NCI-H2029 treated with DMSO at 0.1 percent for 48 hours (cell line): Measurements from ENCODE around the gene DHX15.

Experiments
- DNase-seq: peaks from one replicate; lab custom pipeline; 2025; lab: John Stamatoyannopoulos, UW

Gene DHX15

DNA sequence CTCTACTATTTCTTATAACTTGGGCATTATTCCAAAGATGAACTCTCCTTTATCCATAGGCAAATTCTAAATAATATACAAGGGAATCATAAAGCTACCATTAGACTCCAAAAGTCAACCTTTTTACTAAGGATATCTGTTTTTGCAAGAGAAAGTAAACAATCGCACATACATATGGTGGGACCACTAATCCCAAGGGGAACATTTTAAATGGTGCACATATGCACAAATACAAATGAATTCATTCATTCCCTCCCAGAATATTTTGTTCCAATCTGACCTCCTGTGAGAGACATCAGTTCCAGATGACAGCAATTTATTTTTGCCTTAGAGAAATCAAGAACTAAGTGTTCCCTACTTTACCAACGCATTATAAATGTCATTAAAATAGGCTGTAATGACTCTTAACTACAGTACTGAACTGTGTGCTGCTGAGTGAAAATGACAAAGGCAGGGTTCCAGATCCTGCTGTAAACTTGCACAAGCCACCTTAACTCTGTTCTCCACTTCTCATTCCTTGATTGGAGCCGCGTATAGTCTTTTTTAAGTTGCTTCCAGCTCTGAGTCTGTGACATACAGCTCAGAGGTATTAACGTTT lies 2.0 kb downstream of the DHX15 start:
- DNase-seq, result no peak

DNA sequence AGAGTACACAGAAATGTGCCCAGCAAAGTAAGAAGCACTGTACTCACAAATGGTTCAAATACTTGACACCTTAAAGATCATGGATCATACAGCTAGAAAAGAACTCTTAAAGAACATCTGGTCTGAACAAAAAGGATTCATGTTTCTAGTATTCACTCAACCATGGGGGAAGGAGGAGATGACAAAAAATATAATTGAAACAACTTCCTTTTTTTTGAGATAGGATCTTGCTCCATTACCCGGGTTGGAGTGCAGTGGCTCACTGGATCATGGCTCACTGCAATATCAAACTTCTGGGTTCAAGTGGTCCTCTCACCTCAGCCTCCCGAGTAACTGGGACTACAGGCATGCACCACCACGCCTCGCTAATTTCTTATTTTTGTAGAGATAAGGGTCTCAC lies 6.0 kb downstream of the DHX15 start:
- no peak for DNase-seq

DNA sequence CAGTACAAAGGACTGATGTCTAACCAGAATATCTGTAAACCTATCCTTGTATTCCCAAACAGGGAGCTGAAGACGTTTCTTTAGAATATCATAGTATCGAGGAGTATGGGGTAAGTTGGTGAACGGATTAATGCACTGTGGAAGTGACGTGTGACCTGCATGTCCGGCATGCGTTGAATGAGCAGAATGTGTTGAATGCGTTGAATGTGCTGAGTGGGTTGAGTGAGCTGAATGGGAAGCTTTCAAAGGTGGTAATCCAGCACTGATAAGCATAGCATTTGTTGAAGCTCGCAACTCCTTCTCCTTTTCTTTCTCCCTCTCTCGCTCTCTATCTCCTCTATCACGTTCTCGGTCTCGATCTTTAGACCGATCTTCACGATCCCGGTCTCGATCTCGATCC lies 8.1 kb downstream of the DHX15 start:
- no peak for DNase-seq

DNA sequence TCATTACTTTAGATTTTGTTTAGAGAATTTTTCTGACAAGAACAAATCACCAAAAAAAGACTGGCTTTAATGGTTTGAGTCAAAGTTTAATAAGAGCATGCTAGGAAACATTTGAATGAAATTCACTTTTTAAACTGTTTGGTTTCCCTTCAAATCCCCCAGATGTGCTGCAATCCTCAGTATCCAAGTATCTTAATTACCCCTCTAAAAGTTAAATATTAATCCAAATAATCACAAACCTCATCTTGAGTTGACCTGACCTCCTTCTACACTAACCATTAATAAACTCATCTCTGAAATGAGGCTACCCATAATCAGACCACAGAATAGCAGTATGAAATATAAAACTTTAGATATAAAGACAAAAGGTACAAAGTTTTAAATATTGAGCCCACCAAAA lies 10.1 kb downstream of the DHX15 start:
- no peak for DNase-seq

DNA sequence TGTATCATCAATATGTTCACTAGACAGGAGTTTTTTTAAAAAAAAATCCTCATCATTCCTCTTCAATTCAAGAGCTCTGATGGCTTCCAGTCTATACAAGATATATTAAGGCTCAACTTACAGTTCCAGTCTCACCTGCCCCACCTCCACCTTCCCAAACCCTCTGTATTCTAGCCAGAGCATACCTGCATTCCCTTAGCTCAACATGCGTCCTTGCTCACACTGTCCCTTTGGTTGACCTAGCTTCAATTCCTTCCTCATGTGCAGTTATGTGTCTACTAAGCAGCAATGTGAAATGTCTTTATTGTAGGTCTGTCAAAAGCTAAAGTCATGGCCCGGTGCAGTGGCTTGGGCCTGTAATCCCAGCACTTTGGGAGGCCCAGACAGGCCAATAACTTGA lies 10.8 kb downstream of the DHX15 start:
- no peak for DNase-seq

DNA sequence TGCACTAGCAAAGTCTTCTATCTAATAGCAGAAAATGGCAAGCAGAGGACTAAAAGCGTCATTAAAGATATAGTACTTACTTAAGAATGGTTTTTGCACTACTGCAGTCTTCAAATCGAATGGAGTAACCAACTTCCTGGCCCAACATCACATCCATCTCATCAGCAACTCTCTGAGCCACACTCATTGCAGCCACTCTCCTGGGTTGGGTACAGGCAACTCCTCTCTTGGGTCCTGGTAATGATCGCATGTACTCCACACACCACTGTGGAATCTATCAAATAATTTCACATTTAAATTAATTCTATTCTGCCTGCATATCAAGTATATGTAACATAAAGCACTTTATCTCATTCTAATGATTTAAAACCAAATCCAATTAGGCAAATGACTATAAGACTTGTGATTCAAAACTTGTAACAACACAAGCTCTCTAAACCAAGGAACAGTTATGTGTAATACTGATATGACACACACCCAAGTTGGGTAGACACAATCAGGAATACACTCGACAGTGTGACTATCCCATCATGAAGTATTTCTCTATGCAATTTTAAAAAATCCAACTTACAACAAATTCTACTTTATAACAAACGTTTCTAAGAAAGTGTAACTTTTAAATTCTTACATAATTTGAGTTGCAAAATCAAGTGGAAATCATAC lies 13.6 kb downstream of the DHX15 start:
- DNase-seq, result no peak

DNA sequence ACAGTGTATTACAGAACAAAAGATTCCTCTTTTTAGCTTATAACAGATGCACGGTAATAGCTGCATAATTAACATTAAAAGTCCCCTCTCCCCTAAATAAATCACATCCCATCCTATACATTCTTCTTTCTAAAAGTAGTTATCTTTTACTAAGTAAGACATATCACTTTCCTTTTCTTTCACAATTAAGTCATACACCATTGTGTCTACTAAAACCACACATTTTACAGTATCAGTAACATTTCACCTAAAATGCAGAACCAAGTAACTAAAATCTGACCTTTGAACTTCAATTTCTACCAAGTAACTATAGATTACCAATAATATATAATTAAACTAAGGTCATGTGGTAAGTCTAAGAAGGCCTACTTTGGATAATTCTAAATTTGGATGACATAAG lies 14.2 kb downstream of the DHX15 start:
- DNase-seq, result no peak

DNA sequence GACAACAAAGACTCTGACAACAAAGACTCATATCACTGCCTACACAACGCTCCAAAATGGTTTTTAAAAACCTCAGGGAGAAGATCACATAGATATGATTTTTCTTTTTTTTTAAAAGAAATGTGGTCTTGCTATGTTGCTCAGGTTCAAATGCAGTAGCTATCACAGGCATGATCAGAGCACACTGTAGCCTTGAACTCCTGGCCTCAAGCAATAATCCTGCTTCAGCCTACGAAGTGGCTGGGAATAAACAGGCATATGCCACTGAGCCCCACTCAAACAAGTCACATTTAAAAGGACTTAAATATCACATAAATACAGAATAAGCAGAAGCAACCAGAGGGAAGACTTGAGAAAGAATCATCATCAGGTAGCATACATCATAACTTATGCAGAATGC lies 14.7 kb downstream of the DHX15 start:
- no peak for DNase-seq

DNA sequence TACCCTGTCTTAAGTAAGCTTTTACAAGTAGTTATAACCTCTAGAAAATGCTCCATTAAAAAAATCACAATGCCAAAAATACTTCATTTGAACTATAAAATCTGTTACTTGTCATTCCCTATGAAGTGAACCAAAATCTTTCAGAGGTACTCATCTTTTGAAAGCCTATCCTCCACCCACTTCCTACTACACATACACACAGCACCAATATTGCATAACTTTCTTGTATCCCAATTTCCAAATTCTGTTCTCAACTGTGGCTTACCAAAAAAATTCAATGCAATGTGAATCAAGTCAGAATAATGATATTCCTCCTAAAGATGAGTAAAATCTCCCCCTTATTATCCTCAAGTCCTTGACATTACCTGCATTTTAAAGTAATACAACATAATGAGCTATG lies 15.9 kb downstream of the DHX15 start:
- DNase-seq, result no peak

DNA sequence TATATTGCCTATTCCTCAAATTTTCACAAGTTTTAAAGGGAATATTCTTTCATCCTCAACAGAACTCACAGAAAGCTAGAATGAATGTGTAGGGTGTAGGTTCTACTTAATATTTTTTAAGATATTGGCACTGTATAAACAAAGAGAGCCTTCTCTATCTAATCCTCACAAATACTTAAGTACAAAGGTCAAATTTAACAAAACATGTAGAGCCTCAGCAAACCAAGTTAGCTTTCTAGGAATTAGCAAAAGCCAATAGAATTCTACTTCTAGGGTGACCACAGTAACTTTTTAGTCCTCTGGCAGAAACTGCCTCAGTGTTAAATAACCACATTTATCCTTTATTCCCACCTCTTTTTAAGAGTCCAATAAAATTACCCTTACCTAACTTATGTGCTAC lies 19.3 kb downstream of the DHX15 start:
- DNase-seq, result no peak

DNA sequence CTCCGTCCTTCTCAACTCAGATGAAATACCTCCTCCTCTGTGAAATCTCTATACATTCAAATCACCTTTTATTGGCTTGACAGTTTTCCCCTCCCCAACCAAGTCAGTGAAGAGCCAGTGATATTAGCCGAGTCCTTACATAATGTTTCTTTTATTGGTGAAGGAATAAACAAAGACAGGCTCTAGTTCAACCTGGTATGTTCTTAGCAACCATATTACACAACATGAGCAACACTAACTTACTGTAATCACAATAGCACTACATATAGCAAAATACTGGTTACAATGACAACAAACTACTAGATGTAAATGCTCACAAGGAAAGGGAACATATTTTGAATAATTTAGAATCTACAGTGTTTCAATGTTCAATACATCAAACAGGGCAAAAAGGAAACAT lies 19.9 kb downstream of the DHX15 start:
- DNase-seq, result no peak

DNA sequence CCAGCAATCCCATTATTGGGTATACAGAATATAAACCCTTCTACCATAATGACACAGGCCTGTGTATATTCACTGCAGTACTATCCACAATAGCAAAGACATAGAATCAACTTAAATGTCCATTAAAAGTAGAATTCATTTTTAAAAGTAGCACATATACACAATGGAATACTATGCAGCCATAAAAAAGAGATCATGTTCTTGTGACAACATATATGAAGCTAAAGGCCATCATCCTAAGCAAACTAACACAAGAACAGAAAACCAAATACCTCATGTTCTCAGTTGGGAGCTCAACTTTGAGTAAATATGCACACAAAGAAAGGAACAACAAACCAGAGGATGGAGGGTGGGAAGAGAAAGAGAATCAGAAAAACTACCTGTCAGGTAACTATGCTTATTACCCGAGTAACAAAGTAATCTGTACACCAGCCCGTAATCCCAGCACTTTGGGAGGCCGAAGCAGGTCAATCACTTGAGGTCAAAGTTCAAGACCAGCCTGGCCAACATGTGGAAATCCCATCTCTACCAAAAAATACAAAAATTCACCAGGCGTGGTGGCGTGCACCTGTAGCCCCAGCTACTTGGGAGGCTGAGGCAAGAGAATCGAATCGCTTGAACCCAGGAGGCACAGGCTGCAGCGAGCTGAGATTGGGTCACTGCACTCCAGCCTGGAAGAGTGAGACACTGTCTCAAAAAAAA lies 22.8 kb downstream of the DHX15 start:
- no peak for DNase-seq

DNA sequence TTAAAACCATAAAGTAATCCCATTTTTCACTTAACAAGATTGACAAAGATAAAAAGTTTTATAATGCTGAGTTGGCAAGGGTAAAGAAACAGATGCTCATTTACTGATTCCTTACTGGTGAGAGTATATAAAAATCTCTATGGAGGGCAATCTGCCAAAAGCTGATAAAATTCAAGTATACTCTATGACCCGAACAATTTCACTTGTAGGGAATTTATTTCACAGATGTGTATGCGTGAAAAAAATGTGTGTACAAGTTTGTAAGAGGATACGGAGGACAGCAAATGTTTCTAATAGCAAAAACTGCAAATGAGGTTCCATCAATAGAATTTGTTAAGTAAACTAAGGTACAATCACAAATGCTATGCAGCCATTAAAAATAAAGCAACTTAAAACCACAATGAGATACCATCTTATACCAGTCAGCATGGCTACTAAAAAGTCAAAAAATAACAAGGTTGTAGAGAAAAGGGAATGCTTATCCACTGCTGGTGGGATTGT lies 23.4 kb downstream of the DHX15 start:
- DNase-seq, result no peak

DNA sequence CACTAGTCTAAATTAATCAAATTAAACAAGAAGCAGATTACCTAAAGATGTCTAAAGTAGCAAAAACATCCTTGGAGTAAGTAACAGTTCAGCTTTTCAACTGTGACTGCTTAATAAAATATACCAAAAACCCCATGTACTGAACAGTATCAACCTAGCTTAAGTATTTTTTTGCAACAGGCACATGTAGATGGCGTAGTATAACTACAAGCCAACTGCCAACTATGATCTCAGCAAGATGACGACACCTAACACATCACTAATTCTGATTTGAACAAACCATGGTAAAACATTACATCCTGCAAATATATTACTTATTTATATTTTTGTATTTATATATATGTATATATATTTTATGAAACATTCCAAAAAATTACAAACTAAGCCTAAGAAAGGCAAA lies 24.5 kb downstream of the DHX15 start:
- DNase-seq, result no peak

DNA sequence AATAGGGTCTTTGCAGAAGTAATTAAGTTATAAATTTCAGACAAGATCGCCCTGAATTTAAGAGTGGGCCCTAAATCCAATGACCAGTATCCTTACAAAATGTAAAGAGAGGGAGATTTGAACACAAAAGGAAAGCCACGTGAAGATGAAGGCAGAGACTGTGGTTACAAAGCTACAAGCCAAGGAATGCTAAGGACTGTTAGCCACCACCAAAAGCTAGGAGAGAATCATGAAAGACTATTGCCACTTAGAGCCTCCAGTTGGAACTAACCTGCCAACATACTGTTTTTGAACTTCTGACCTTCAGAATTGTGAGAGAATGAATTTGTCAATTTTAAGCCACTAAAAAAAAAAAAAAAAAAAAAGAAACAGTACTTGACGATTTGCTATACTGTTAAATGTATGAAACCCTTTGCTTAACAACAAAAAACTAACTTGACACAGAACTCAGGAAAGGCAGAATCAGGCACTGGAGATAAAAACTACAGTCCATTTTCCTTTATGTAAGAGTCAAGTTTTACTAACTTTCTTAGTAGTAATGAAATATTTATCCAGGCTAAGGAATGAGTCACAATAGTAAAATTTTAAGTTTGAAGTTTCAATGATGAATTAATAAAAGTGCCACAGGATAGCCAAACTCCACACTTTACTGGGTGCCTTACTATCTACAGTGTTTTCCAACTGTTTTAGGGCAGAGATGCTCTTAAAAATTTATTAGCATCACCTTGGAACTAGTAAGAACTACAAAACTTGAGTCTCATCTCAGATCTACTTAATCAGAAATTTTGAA lies 25.1 kb downstream of the DHX15 start:
- DNase-seq, result no peak

DNA sequence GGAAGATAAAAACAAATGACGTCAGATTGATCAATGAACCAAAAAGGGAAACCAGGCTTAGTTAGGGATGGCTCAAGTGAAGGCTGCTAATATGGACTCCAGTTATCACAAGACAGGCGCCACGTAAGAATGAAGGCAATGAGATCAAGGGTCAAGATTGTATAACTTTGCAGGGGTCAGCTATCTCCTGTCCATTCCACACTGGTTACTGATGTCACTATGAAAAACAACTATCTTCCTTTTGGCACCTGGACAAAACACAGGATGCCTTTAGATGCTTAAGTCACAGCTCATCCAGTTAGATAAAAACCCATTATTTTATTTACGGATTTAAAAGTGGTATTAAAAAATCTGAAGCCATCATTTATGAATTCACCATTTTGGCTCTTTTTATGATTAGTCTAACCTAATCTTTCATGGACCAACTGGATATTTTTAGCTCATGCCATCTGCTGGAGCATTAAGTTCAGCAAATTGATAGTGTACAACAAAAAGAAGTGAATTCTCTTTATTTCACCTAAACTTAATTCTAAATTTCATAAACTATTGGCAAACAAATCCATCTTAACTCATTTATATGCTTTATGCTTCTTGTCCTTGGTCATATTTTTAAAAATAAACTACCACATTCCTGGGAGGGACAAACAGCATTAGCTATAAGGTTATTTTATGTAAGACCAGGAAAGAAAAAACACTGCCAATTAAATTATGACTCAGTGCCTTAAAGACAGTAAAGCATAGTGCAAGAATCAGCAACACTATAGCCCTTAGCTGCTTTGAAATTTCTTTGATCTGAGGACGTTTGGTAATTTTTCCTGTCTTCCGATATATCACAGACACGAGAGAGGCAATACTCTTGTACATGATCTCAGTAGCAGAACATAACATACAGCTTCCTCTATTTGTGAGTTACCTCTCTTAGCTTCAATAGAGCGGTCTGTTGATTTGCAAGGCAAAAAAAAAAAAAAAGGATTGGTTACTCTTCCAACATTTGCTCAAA lies 27.0 kb downstream of the DHX15 start:
- no peak for DNase-seq

DNA sequence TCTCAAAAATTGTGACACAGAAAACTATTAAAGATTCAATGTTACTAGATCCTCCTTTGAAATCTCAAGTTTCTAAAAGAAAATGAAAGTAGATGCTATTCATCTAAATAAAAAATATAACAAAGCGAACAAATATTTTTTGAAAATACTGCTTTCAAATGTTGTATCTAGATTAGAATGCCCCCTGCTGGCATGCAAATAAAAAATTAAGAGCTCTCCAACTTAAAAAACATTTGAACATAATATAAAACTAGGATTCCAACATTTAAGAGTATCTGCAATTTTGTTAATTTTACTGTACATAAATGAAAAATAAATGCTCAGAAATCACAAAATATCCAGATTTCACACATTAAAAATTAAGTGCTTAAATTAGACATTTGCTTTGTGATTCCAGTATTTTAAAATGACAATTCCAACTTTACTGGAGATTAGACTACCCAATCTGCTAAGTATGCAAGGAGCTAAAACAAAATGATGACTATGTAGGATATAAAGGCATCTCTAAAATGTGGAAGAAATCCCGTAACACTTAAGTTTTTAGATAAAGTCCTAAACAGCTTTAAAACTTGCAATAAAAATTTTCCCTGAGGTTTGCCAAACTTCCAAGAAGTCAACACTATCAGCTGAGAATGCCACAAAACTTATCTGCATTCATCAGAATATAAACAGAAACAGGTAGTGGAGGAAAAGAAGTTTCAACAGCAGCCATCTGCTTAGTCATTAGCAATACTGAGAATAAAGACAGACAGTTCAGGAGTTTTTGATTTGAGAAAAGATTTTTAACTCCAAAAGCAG lies 32.7 kb downstream of the DHX15 start:
- DNase-seq, result no peak

DNA sequence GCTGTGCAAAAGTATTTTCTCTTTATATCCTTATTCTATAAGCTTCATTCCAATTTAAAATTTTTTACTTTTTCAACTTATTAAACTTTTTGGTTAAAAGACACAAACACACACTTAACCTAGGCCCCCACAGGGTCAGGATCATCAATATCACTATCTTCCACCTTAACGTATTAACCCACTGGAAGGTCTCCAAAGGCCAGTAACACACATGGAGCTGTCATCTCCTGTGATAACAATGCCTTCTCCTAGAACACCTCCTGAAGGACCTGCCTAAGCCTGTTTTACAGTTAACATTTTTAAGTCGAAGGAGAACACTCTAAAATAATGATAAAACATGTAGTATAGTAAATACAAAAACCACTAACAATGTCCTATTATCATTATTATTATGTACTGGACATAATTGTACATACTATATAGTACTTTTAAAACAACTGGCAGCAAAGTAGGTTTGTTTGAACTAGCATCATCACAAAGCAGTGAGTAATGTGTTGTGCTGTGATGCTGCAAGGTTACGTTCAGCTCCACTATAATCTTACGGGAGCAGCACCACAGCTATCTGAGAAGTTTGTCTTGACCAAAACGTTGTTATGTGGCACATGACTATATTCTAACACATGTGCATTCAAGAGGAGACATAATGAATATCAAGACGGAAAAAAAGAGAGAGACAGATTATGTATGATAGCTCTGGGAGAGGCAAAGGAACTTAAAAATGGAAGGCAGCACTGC lies 33.7 kb downstream of the DHX15 start:
- no peak for DNase-seq

DNA sequence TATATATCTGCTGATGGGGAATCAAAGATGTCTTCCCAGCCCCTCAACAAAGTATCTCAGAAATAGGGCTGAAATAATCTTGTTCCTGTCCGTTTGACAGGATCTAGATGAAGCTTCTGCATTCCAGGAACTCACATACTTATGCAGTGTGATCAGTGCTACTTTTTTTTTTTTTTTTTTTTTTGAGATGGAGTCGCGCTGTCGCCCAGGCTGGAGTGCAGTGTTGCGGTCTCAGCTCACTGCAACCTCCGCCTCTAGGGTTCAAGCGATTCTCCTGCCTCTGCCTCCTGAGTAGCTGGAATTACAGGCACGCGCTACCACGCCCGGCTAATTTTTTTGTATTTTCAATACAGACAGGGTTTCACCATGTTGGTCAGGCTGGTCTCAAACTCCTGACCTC lies 36.4 kb downstream of the DHX15 start:
- no peak for DNase-seq
